GM19328 (cell line): ENCODE results near the gene CNKSR3.
"Not testable (repeated sequence)": the region's sequence is repeated elsewhere in the genome, so short reads cannot be mapped to it uniquely, and the experiment has no call there.

Source experiments
- ATAC-seq: cut with Tn5 transposase; IDR thresholded peaks from one replicate; pipeline ENCODE4 v1.9.1; 2021; ENCODE audit warnings: mild to moderate bottlenecking, moderate library complexity; ENCODE audit not compliant: unreplicated experiment

Gene CNKSR3

GRCh38 chr6:154529957-154530356 is 19.5 kb upstream of the CNKSR3 start:
- ATAC-seq: no peak

- no peak for ATAC-seq
These were observed 17.9 kb upstream of the CNKSR3 start for GRCh38 chr6:154528310-154528915.

- ATAC-seq: no peak
These were observed 16.5 kb upstream of the CNKSR3 start for GRCh38 chr6:154526996-154527395.

- no peak for ATAC-seq
These were observed 12.1 kb upstream of the CNKSR3 start for GRCh38 chr6:154522576-154522975.

GRCh38 chr6:154521412-154521811 is 10.9 kb upstream of the CNKSR3 start:
- ATAC-seq: no peak

GRCh38 chr6:154520280-154520679 is 9.8 kb upstream of the CNKSR3 start:
- ATAC-seq: no peak

GRCh38 chr6:154518396-154518795 is 7.9 kb upstream of the CNKSR3 start:
- ATAC-seq: no peak

- no peak for ATAC-seq
These were observed 5.8 kb upstream of the CNKSR3 start for GRCh38 chr6:154516276-154516675.

GRCh38 chr6:154515826-154516225 is 5.3 kb upstream of the CNKSR3 start:
- ATAC-seq: no peak

GRCh38 chr6:154515076-154515475 is 4.6 kb upstream of the CNKSR3 start:
- ATAC-seq: not testable (repeated sequence)

GRCh38 chr6:154514481-154514880 is 4.0 kb upstream of the CNKSR3 start:
- ATAC-seq: no peak

GRCh38 chr6:154513601-154514320 is 3.3 kb upstream of the CNKSR3 start:
- ATAC-seq: no peak

- no peak for ATAC-seq
These were observed 1.7 kb upstream of the CNKSR3 start for GRCh38 chr6:154512201-154512600.

GRCh38 chr6:154511791-154512190 is 1.3 kb upstream of the CNKSR3 start:
- no peak for ATAC-seq

- peak; percentile 26 for ATAC-seq
These were observed 903 bp downstream of the CNKSR3 start for GRCh38 chr6:154509421-154510143.

GRCh38 chr6:154508573-154509375 is 1.7 kb downstream of the CNKSR3 start:
- ATAC-seq: no peak

GRCh38 chr6:154506991-154507898 is 3.2 kb downstream of the CNKSR3 start:
- no peak for ATAC-seq

- ATAC-seq: no peak
These were observed 3.9 kb downstream of the CNKSR3 start for GRCh38 chr6:154506582-154506981.

- ATAC-seq: no peak
These were observed 4.4 kb downstream of the CNKSR3 start for GRCh38 chr6:154506108-154506507.

GRCh38 chr6:154504865-154505449 is 5.5 kb downstream of the CNKSR3 start:
- ATAC-seq: no peak
